Islet precursor cell (in vitro differentiated cells): ENCODE data around the gene SCN4A.
A peak's percentile ranks its signal among the peaks of the same experiment; 100 is the strongest.
"Not testable (repeated sequence)": the region's sequence is repeated elsewhere in the genome, so short reads cannot be mapped to it uniquely, and the experiment has no call there.

Experiments
- DNase-seq: peaks from one replicate; pipeline ENCODE4 v3.0.0-alpha.2; 2018

Gene SCN4A

GRCh38 chr17:63911041-63911635, 61.6 kb downstream of the SCN4A start, which contains the start of gene CSHL1:
Gene CSHL1, minus strand, starts transcription at chr17:63911258. Its CDS starts 62 bp downstream, at chr17:63911196.
- DNase-seq, result peak; percentile 43

- peak; percentile 48 for DNase-seq
Observed at GRCh38 chr17:63910096-63910495, 62.6 kb downstream of the SCN4A start.

GRCh38 chr17:63909586-63909985, 63.1 kb downstream of the SCN4A start:
- DNase-seq, result not testable (repeated sequence)

GRCh38 chr17:63907161-63907778, 65.4 kb downstream of the SCN4A start:
- DNase-seq, result peak; percentile 60

GRCh38 chr17:63904796-63905195, 67.9 kb downstream of the SCN4A start:
- not testable (repeated sequence) for DNase-seq

GRCh38 chr17:63903787-63904201, 68.9 kb downstream of the SCN4A start:
- not testable (repeated sequence) for DNase-seq

- DNase-seq, result not testable (repeated sequence)
Observed at GRCh38 chr17:63901971-63902370, 70.7 kb downstream of the SCN4A start.

- DNase-seq, result not testable (repeated sequence)
Observed at GRCh38 chr17:63898899-63899798, 73.6 kb downstream of the SCN4A start.

GRCh38 chr17:63896524-63897354, 76.0 kb downstream of the SCN4A start, which contains the start of gene CSH1:
Gene CSH1, minus strand, starts transcription at chr17:63896574. Its CDS starts 63 bp downstream, at chr17:63896511.
- not testable (repeated sequence) for DNase-seq

GRCh38 chr17:63894821-63895220, 77.9 kb downstream of the SCN4A start:
- not testable (repeated sequence) for DNase-seq

GRCh38 chr17:63894021-63894420, 78.7 kb downstream of the SCN4A start:
- DNase-seq, result peak; percentile 48

GRCh38 chr17:63892316-63893037, 80.2 kb downstream of the SCN4A start:
- DNase-seq, result peak; percentile 62

GRCh38 chr17:63889026-63889848, 83.5 kb downstream of the SCN4A start:
- DNase-seq, result peak; percentile 84
